ENCODE results near the gene ADD1.
"Not testable (repeated sequence)": the region's sequence is repeated elsewhere in the genome, so short reads cannot be mapped to it uniquely, and the experiment has no call there.

The ADD1 gene

GRCh38 chr4:2937986-2938385, 94.3 kb downstream of the ADD1 start:
- CTCF ChIA-PET: interaction anchor here (0.7 to 3.0 kb wide), 6 partner anchors 11 to 99 kb away, joined by 3 to 14 read pairs (median 4); no protein-coding TSS in a partner anchor
- POLR2A ChIA-PET: no interaction called here
- H3K4me3 ChIP-seq (ENCODE audit: low read depth, low read length): no peak overlapping the region
- DNase-seq (ENCODE audit: low read depth, low spot score): no peak
- TF ChIP-seq CTCF (IDR thresholded peaks at IDR 0.05; ENCODE audit: insufficient read depth, low read length, missing control alignments): no peak

GRCh38 chr4:2938411-2938810, 94.8 kb downstream of the ADD1 start:
- H3K4me3 ChIP-seq (ENCODE audit: low read depth, low read length); POLR2A ChIA-PET; DNase-seq (ENCODE audit: low read depth, low spot score): not testable (repeated sequence)
- CTCF ChIA-PET: interaction anchor here (0.7 to 3.0 kb wide), 5 partner anchors 10 to 74 kb away, joined by 3 to 14 read pairs (median 3); no protein-coding TSS in a partner anchor

GRCh38 chr4:2938906-2939305, 95.3 kb downstream of the ADD1 start:
- DNase-seq (ENCODE audit: low read depth, low spot score): no peak
- POLR2A ChIA-PET: interaction anchor here (0.6 kb wide), 1 partner anchor 102 kb away, joined by 3 read pairs; no protein-coding TSS in a partner anchor
- no peak for TF ChIP-seq CTCF (IDR thresholded peaks at IDR 0.05; ENCODE audit: insufficient read depth, low read length, missing control alignments)
- CTCF ChIA-PET: interaction anchor here (1.2 to 3.0 kb wide), 4 partner anchors 10 to 23 kb away, joined by 3 to 14 read pairs (median 4); no protein-coding TSS in a partner anchor
- no peak overlapping the region for H3K4me3 ChIP-seq (ENCODE audit: low read depth, low read length)

GRCh38 chr4:2939383-2940243, 96.0 kb downstream of the ADD1 start:
- DNase-seq (ENCODE audit: low read depth, low spot score): no peak
- no peak for TF ChIP-seq CTCF (IDR thresholded peaks at IDR 0.05; ENCODE audit: insufficient read depth, low read length, missing control alignments)
- ChIA-PET CTCF (interaction anchor here (3.0 kb wide), 1 partner anchor 9 kb away, joined by 14 read pairs; no protein-coding TSS in a partner anchor), POLR2A (interaction anchor here (0.6 kb wide), 2 partner anchors 27 to 101 kb away, joined by 3 read pairs; no protein-coding TSS in a partner anchor)
- H3K4me3 ChIP-seq (ENCODE audit: low read depth, low read length): no peak overlapping the region

GRCh38 chr4:2940267-2941137, 96.9 kb downstream of the ADD1 start:
- no peak for TF ChIP-seq CTCF (IDR thresholded peaks at IDR 0.05; ENCODE audit: insufficient read depth, low read length, missing control alignments)
- DNase-seq (ENCODE audit: low read depth, low spot score): no peak
- ChIA-PET POLR2A (no interaction called here), CTCF (interaction anchor here (1.1 kb wide), 1 partner anchor 177 kb away, joined by 4 read pairs; no protein-coding TSS in a partner anchor)
- no peak overlapping the region for H3K4me3 ChIP-seq (ENCODE audit: low read depth, low read length)

GRCh38 chr4:2941138-2942036, 97.7 kb downstream of the ADD1 start:
- POLR2A ChIA-PET: no interaction called here
- no peak for TF ChIP-seq CTCF (IDR thresholded peaks at IDR 0.05; ENCODE audit: insufficient read depth, low read length, missing control alignments)

More at GRCh38 chr4:2941138-2942036, 97.7 kb downstream of the ADD1 start:
- no peak for DNase-seq (ENCODE audit: low read depth, low spot score)
- CTCF ChIA-PET: interaction anchor here (1.1 kb wide), 1 partner anchor 177 kb away, joined by 4 read pairs; no protein-coding TSS in a partner anchor
- H3K4me3 ChIP-seq (ENCODE audit: low read depth, low read length): no peak overlapping the region

Measured in AG04449 (cell line).